Inflammatory macrophage treated with lipopolysaccharide for 4 hours (primary cell): Measurements from ENCODE around the gene TRIM39.
"Not testable (repeated sequence)": the region's sequence is repeated elsewhere in the genome, so short reads cannot be mapped to it uniquely, and the experiment has no call there.

Source experiments
- DNase-seq: peaks from one replicate; pipeline ENCODE4 v3.0.0-alpha.2; 2020

TRIM39 gene

DNA sequence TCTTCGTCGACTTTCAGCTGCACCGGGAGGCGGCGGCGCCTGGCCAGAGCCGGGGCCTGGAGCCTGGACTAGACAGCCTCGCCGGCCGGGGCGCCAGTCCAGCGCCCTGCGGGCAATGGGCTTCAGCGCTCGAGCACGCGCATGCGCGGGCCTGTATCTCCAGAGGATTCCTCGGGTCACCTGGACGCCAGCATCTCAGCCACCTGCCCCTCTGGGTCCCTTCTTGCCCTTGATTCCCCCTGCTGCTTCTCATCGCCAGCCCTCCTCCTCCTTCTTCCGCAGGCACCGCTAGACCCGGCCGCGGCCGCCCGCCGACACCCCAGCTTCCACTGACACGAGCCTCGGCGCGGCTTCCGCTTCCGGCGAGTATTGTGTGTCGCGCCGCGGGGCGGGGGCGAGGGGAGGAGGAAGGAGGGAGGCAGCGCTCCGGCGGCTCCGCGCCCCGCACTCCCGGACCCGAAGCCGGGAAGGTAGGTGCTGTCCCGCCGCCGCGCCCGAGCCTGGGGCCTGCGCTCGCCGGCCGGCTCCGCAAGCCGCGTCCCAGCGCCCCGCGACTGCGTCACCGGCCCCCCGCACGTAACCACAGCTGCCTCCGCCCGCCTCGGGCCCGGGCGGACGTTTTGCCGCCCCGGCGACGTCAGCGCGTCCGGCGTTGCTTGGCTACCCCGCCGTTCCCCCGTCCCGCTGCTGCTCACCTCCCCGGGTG, at the start of gene TRIM39:
Gene TRIM39 (plus strand): TSS at position 402 of the 706 bp plus-strand sequence. CDS start 2,391 bp downstream, outside the sequence.
- DNase-seq = peak; percentile 87

- not testable (repeated sequence) for DNase-seq
Measured at GRCh38 chr6:30280988-30281387, 45.7 kb upstream of the TRIM39 start.

DNA sequence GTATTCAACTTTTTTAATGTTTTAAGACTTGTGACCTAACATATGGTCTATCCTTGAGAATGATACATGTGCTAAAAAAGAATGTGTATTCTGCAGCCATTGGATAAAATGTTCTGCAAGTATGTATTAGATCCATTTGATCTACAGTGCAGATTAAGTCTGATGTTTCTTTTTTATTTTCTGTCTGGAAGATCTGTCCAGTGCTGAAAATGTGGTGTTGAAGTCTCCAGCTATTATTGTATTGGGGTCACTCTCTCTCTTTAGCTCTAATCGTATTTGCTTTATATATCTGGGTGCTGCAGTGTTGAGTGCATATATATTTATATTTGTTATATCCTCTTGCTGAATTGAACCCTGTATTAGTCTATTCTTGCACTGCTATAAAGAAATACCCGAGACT, 44.2 kb upstream of the TRIM39 start:
- DNase-seq = no peak

GRCh38 chr6:30283761-30284160, 43.0 kb upstream of the TRIM39 start:
- DNase-seq = no peak

DNA sequence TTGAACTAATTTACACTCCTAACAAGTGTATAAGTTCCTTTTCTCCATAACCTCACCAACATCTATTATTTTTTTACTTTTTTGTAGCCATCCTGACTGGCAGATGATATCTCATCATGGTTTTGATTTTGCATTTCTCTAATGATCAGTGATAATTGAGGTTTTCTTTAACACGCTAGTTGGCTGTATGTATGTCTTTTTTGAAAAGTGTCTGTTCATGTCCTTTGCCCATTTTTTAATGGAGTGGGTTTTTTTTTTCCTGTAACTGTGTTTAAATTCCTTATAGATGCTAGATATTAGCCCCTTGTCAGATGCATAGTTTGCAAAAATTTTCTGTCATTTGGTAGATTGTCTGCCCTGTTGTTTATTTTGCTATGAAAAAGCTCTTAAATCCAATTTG, 39.6 kb upstream of the TRIM39 start:
- DNase-seq = no peak

DNA sequence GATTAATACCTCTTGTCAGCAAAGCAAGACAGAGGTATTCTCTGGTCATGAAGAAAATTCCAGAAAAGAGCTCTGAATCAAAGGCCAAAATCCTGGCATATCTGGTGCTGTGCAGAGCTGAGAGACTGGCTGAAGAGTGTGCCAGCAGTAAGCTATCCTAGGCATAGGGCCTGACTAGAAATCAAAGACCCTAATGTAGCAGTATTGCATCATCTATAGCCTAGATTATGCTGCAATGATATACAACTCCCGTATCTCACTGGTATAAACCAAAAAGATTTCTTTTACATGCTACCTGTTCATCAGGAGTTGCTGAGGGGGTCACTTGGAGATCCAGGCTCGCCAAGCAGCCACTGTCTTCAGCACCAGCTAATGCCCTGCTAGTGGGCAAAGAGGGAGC, 30.9 kb upstream of the TRIM39 start:
- DNase-seq = no peak

DNA sequence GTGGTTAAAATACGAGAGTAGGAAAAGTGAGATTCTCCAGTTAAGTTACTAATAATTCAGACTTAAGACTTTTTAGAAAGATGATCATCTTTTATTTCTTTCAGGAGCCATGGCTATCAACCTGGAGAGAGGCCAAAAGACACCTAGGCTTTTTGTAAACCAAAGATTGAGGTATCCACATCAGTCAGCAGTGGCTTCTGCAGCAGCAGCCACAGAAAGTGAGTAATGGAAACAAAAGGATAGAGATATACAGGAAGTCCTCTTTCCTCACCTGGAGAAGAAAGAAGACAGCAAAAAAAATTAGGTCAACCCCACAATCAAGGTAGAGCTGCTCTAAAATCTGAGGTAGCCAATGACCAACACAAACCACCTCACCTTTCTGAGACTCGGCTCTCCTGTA, 22.7 kb upstream of the TRIM39 start:
- no peak for DNase-seq

- DNase-seq = no peak
Measured at GRCh38 chr6:30311101-30311500, 15.6 kb upstream of the TRIM39 start.

DNA sequence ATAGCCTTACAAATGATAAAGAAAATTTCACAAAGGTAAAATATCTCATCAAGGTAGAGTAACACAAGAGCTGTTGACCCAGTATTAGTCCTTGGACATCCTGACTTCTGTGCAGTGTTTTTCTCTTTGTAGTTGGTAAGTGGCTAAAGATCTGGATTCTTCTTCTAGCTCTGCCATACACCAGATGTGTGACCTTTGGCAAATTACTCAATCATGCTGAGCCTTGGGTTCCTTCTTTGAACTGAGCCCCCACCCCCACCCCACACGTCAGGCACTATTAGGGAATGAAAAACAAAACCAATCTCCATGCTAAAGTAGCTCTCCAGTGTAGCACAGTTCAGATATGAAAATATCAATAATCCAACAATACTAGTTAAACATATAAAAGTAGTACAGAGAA, 15.1 kb upstream of the TRIM39 start:
- DNase-seq = peak; percentile 61

GRCh38 chr6:30312266-30312665, 14.5 kb upstream of the TRIM39 start:
- DNase-seq = no peak

DNA sequence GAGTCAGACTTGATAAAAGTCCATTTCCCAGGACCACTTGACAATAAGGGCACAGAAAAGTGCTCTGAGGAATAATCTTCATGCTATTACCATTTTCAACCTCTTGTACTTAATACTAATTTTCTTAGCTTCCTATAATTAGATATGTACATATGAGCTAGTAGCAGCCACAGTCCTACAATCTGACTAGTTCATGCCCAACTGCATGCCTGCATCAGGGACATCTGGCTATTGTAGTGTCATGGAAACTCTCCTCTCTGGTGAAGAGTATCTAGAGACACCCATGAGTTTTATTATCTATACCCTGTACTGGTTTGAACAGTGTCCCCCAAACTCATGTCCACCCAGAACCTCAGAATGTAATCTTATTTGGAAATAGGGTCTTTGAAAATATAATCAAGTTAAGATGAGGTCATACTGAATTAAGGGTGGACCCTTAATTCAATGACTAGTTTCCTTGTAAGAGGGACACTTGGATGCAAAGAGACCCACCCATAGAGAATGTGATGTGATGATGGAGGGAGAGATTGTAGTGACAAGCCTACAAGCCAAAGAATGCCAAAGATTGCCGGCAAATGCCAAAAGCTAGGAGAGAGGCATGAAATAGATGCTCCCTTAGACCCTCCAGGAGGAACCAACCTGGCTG, 13.9 kb upstream of the TRIM39 start:
- DNase-seq = no peak

- DNase-seq = no peak
Measured at GRCh38 chr6:30315156-30315555, 11.6 kb upstream of the TRIM39 start.

DNA sequence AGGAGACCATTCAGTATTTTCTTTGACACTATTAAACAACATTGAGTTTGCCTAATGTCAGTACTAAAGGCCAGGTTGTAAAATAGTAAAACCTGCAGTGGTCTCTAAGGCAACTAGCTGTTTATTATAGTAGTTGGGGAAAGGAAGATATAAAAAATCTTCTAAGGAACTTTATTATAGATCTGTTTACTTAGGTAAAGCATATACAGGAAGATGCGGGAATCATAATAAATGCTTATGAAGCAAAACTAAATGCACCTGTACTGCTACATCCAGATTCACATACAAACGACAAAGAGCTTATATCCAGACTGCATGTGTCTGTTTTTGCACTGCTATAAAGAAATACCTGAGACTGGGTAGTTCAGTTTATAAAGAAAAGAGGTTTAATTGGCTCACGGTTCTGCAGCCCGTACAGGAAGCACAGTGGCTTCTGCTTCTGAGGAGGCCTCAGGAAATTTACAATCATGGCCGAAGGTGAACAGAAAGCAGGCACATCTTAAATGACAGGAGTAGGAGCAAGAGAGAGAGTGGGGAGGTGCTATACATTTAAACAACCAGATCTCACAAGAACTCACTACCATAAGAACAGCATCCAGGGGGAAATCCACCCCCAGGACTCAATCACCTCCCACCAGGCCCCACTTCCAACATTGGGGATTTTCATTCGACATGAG, 8.7 kb upstream of the TRIM39 start:
- DNase-seq = no peak

GRCh38 chr6:30319146-30319835, 7.4 kb upstream of the TRIM39 start:
- DNase-seq = no peak

GRCh38 chr6:30321692-30322388, 4.9 kb upstream of the TRIM39 start:
- no peak for DNase-seq

GRCh38 chr6:30322527-30323501, 3.9 kb upstream of the TRIM39 start:
- peak; percentile 51 for DNase-seq

DNA sequence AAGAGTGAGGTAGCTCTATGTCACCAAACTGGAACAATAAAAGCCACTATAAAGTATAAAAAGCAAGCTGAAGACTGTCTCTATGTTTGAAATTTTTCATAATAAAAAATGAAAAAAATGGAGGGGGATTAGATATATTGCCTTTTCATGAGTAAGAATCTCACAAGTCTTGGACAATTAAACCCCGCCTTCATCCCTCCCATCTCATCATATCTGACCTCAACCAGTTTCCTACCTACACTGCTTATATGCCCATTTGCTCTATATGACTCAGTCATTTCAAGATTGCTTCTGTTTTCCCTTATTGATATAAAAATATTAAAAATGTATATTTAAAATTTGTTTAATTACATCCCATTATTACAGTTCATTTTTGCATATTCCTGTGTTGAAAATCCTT, 2.9 kb upstream of the TRIM39 start:
- peak; percentile 25 for DNase-seq

DNA sequence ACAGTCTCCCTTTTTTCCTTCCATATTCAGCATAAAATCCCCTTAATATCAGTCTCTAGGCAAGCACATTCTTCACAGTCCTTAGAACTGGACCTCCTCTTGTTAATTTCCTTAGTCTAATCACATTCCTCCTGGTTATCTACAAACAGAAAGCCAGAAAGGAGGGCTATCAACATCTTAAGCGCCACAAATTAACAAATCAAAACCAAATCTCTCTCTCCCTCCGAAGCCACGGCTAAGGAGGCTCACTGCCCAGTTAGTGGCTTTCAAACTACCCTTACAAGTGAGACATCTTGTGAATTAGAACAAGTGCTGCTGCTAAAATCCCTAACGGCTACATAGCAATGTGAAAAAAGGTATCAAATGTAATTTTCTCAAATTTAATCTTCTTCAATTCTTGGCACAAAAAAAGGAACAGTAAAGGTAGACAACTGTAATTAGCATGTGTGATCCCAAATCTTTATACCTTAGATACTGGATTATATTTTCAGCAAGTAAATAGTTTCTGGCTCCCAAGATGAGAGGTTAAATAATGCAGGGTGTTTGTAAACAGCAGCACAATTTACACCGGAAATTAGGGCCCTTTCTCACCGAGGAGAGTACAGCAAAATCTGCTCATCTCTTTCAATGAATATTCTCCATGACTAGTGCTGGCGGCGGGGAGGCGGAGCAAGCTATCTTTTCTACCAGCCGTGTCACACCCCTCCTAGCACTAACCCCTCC, 1.4 kb upstream of the TRIM39 start:
- DNase-seq = peak; percentile 47

- DNase-seq = peak; percentile 85
Measured at GRCh38 chr6:30325873-30326525, 728 bp upstream of the TRIM39 start.

GRCh38 chr6:30327232-30327746, 562 bp downstream of the TRIM39 start:
- peak; percentile 38 for DNase-seq
